SK-N-SH treated with all-trans-retinoic acid at 6 μM for 48 hours (cell line): ENCODE results near the gene LENG9.

Experiments used
- CREB5 ChIP-seq: fragments of 250-450 bp; sonication (Bioruptor Pico); IDR thresholded peaks from 2 replicates; pipeline ENCODE4 v1.5.1; 2020; ENCODE audit warnings: low read depth, mild to moderate bottlenecking, moderate library complexity
- CSRNP3 ChIP-seq: fragments of 250-450 bp; sonication (Bioruptor Pico); IDR thresholded peaks from 2 replicates; pipeline ENCODE4 v1.5.1; 2021; ENCODE audit warnings: mild to moderate bottlenecking, moderate library complexity
- PATZ1 ChIP-seq: fragments of 250-450 bp; sonication (Bioruptor Pico); IDR thresholded peaks from 2 replicates; pipeline ENCODE4 v1.8.0; 2020; ENCODE audit warnings: mild to moderate bottlenecking, moderate library complexity, borderline replicate concordance
- ZFP3 ChIP-seq: fragments of 250-450 bp; sonication (Bioruptor Pico); IDR thresholded peaks from 2 replicates; pipeline ENCODE4 v1.5.0; 2020; ENCODE audit warnings: mild to moderate bottlenecking, moderate library complexity
- ZFP30 ChIP-seq: fragments of 450-650 bp; formaldehyde crosslinking; IDR thresholded peaks from 2 replicates; pipeline ENCODE4 v1.5.0; 2022; ENCODE audit warnings: mild to moderate bottlenecking, moderate library complexity
- ZNF70 ChIP-seq: fragments of 450-650 bp; formaldehyde crosslinking; IDR thresholded peaks from 2 replicates; pipeline ENCODE4 v1.5.0; 2020; ENCODE audit warnings: mild to moderate bottlenecking, moderate library complexity
- ZNF8 ChIP-seq: fragments of 450-650 bp; formaldehyde crosslinking; IDR thresholded peaks from 2 replicates; pipeline ENCODE4 v1.5.0; 2020; ENCODE audit warnings: mild to moderate bottlenecking, moderate library complexity

GRCh38 chr19:54506079-54506478, 42.5 kb upstream of the LENG9 start:
- TF ChIP-seq ZNF70 = no peak
- no peak for TF ChIP-seq ZNF8 (CRISPR knock-in tag)
- no peak for TF ChIP-seq CSRNP3 (CRISPR knock-in tag)
- TF ChIP-seq PATZ1 (CRISPR knock-in tag) = no peak
- TF ChIP-seq ZFP30 (CRISPR knock-in tag) = no peak
- TF ChIP-seq CREB5 (CRISPR knock-in tag) = no peak
- no peak for TF ChIP-seq ZFP3 (CRISPR knock-in tag)
